Measurements from ENCODE around the gene NOP10. TPM values are rescaled to one million over a fixed set of nuclear protein-coding genes. Genes with fewer than 3 reads are reported as not detected.
A peak's percentile ranks its signal among the peaks of the same experiment; 100 is the strongest.
"Not testable (repeated sequence)": the region's sequence is repeated elsewhere in the genome, so short reads cannot be mapped to it uniquely, and the experiment has no call there.

Gene NOP10
- total RNA-seq, 1 donor from 2014 or later: 222 TPM

DNA sequence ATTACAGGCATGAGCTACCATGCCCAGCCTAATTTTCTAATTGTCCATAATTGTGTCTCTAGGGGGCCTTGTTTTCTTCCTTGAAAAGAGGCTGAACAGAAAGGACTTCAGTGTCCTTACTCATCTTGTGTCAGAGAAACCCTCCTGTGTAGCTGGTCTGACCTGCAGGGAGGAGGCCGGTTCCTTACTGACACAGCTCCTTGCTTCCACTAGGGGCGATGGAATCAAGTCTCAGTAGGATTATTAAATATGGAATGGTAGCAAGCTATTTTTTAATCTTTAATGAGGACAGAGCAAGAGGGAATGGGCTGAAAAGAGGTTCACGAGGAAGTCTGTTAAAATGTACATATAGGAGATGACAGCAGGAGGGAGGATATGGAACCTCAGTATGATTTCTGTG, 15.4 kb upstream of the NOP10 start:
- peak; percentile 21 for DNase-seq

DNA sequence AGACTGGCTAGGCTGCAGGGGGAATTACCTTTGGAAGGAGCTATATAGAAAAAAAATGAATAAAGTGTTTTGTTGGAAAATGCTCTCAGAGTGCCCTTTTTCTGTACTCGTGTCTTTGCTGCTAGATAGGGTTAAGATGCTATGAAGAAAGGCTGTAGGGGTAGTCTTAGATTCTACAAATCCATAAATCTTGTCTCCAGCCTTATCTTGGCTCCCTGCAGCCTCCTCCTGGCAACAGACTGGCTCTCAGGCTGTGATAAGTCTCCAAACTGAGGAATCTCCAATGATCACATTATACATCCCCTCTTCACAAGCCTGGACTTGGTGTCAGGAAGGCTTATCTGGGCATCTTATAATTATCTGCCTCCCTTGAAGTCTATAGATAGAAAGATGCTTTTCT, 14.7 kb upstream of the NOP10 start:
- no peak for DNase-seq

DNA sequence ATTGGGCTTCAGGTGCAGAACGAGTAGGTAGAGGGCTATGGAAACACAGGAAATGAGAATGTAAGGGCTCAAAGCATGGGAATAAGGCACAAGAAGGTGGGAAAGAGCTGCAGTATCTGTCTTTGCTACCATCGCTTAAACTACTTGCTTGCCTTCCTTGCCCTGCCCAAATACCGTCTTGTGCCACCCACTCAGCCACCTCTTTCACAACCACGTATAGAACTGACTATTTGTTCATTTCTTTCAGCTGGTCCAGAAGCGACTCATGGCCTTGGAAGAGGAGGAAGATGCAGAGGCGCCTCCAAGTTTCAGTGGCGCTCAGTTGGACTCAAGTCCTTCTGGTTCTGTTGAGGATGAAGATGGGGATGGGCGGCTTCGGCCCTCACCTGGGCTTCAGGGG, 12.3 kb upstream of the NOP10 start:
- no peak for DNase-seq

DNA sequence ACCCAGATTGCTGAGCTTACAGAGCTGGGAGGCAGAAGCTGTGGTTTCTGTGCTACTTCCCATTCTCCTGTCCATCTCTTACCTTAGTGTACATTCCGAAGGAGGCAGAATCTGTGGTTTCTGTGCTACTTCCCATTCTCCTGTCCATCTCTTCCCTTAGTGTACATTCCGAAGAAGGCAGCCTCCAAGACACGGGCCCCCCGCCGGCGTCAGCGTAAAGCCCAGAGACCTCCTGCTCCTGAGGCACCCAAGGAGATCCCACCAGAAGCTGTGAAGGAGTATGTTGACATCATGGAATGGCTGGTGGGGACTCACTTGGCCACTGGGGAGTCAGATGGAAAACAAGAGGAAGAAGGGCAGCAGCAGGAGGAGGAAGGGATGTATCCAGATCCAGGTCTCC, 11.3 kb upstream of the NOP10 start:
- no peak for DNase-seq

DNA sequence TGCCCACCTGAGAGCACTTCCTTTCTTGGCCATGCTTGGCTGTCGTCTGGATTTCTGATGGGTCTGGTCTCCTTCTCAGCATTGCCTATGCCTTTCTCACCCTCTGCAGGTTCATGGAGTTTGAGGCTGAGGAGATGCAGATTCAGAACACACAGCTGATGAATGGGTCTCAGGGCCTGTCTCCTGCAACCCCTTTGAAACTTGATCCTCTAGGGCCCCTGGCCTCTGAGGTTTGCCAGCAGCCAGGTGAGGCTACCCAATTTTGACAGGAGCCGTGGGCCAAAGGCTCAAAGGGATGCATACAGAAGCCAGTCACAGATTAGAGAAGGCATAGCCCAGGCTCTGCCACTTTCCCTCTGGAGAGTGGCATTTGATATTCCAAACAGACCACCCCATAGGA, 10.7 kb upstream of the NOP10 start:
- DNase-seq: no peak

DNA sequence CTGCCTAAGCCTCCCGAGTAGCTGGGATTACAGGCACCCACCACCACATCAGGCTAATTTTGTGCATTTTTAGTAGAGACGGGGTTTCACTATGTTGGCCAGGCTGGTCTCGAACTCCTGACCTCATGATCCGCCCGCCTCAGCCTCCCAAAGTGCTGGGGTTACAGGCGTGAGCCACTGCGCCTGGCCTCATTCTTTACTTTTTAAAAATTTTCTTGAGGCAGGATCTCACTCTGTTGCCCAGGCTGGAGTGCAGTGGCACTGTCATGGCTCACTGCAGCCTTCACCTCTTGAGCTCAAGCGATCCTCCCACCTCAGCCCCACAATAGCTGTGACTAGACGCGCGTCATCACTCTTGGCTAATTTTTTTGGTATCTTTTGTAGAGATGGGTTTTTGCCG, 10.1 kb upstream of the NOP10 start:
- DNase-seq: not testable (repeated sequence)

DNA sequence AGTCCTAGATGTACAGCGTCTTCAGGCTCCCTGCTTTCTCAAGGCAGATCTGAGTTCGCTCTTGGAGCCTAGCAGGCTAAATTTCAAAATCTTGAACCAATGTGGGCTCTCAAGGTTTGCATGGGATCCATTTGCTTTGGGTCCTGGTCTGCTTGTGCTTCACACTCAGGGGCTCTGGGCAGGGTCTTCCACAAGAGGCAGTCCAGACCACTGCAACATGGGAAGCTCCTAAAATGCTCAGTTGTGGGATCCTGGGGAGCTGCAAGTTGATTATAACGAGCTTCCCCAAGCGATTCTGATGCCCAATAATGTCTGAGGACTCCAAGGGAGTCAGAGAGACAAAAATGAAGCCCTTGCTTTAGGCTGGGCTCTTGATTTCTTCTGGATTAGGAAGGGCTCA, 6.8 kb upstream of the NOP10 start:
- DNase-seq: no peak

DNA sequence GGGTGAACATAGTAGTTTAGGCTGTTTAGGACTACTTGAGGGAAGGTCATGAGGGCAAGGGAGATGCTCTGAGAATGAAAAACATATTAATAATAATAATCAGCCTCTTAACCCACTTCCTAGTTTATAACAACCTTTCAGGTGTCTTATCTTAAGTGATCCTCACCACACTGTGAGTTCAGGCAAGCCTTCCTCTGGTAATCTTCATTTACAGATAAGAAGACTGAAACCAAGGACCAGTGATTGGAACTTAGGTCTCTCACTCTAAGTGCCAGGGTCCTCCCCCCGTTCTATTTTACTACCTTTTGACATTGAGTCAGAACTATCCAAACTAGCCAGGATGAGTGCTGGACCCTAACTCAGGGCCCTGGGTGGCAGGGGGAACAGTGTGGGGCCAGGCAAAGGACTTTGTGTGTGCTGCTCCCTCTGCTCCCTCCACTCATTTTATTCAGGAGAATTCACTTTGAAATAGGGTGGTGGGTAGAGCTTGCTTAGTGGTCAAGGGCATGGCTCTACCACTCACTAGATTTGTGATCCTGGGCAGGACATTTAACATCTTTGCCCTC, 5.9 kb upstream of the NOP10 start:
- DNase-seq: no peak

DNA sequence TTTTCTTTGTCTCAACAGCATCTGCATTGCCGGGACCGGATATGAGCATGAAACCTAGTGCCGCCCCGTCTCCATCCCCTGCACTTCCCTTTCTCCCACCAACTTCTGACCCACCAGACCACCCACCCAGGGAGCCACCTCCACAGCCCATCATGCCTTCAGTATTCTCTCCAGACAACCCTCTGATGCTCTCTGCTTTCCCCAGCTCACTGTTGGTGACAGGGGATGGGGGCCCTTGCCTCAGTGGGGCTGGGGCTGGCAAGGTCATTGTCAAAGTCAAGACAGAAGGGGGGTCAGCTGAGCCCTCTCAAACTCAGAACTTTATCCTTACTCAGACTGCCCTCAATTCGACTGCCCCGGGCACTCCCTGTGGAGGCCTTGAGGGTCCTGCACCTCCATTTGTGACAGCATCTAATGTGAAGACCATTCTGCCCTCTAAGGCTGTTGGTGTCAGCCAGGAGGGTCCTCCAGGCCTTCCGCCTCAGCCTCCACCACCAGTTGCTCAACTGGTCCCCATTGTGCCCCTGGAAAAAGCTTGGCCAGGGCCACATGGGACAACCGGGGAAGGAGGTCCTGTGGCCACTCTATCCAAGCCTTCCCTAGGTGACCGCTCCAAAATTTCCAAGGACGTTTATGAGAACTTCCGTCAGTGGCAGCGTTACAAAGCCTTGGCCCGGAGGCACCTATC, 5.2 kb upstream of the NOP10 start:
- DNase-seq: no peak

DNA sequence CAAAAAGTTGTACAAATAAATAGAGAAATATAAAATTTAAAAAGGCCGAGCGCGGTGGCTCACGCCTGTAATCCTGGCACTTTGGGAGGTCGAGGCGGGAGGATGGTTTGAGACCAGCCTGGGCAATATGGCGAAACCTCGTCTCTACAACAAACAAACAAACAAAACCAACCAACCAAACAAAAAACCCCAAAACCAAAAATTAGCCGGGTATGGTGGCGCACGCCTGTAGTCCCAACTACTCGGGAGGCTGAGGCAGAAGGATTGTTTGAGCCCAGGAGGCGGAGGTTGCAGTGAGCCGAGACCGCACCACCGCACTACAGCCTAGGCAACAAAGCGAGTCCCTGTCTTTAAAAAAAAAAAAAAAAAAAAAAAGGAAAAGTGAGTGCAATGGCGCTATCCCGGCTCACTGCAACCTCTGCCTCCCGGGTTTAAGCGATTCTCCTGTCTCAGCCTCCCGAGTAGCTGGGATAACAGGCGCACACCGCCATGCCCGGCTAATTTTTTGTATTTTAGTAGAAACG, 661 bp downstream of the NOP10 start:
- DNase-seq: peak; percentile 18

DNA sequence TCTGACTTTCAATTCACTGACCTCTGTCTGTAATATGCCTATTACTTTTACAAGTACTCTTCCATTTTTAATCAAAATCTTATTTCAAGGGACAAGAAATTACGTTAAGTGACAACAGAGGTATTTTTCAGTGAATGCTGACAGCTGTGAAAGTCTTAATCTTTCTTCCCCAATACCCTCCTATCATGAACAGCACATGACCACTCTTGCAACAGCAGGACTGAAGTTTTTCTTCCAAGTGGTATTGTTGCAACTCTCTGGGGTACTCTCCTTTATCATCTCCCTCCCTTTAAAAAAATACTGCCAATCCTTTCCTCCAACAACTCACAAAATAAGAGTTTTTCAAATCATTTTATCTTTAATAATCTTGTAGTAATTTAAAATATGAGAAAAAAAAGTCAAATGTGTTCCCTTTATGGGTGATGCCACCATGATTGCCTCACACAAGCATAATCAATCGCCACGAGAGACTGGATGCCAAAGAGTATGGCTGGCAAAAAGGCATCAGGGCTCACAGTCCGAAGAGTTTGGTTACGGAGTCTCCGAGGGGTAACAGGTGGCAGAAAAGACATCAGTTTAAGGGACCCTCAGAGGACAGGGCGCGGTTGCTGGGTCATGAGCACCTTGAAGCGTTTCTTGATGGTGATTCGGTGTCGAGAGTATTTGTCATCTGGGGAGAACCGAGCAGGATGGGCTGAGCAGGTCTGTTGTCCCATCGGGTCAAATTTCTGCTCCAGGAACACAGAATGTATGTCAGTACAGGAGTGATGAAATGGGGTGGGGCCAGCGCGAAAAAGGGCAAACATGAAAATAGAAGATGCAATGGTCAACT, 1.3 kb downstream of the NOP10 start:
- DNase-seq: no peak

DNA sequence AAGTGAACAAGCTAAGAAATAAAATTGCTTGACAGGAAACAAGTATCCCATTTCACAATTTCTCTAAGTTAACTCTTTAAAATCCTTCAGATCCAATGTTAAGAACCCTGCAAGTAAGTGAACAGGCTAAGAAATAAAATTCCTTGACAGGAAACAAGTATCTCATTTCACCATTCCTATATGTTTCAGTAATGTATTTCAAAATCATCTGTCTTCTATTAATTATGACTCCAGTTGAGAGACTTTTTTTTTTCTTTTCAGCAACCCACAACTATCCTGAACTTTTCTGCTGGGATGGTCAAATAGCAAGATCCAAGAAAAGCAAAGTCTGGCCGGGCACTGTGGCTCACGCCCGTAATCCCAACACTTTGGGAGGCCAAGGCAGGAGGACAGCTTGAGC, 3.0 kb downstream of the NOP10 start:
- DNase-seq: no peak

DNA sequence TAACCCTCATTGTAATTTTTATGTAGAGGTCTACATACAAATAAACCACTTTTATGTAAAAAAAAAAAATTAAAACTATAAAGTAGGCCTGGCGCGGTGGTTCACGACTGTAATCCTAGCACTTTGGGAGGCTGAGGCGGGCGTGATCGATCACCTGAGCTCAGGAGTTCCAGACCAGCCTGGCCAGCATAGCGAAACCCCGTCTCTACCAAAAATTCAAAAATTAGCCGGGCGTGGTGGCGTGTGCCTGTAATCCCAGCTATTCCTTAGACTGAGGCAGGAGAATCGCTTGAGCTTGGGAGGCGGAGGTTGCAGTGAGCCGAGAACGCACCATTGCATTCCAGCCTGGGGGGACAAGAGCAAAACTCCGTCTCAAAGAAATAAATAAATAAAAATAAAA, 4.6 kb downstream of the NOP10 start:
- DNase-seq: no peak

DNA sequence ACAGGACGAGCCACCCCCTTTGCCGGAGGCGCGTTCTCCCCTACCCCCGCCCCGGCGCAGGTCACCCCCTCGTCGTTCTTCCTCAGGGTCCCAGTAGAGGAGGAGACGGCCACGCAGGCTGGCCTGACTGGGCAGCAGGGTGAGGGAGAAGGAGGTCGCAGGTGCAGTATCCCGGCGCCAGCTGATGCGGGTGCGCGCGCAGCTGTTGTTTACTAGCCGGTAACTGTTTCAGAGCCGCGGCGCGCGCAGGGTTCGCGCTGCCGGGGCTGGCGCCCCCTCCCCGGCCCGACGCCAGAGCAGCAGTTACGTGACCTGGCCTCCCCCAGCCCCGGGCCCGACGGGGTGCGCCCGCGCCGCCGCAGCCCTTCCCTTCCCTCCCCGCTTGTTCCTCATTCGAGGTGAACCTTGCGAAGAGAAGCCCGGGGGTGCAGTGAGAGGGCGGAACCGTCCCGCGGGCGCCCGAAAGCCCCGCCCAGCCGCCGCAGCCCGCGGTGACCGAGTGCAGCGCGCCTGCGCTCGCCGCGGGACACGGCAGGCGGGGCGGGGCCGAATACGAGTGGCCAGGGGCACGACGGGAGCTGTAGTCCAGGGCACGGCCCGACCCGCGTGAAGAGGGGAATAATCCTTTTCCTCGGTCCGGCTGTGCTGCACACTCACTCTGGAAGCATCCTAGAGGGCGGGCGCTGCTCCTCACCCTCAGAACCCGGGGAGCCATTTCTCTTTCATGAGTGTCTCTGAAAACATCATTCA, 5.2 kb downstream of the NOP10 start, which contains the start of gene SLC12A6:
TSS of gene SLC12A6 (minus strand) at position 225 of the 750 bp plus-strand sequence. CDS start 1,101 bp downstream, outside the sequence.
- DNase-seq: peak; percentile 92

DNA sequence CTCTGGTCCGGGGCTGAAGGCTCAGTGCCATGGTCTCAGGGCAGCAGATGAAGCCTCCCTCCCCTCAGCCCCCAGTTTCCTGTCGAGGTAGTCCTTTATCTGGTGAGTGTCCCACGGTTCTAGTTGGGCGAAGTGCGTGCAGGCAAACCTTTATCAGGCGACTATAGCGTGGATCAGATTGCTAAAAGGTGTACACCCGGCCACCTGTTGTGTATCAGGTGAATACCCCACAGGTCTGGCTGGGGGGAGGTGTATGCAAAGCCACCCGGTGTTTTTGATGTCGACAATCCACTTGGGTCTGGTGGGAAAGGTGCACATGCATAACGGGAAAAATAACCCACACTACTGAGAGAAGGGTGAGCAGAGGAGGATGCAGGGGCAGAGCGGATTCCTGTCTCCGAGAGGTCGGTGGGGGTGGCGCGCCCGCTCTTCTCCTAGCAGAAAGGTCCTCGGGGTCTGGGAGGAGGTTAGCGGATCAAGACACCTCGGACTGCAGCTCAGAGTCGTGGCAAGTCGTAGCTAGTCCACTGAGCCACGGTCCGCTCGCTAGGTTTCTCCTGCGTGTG, 5.9 kb downstream of the NOP10 start:
- DNase-seq: peak; percentile 12

DNA sequence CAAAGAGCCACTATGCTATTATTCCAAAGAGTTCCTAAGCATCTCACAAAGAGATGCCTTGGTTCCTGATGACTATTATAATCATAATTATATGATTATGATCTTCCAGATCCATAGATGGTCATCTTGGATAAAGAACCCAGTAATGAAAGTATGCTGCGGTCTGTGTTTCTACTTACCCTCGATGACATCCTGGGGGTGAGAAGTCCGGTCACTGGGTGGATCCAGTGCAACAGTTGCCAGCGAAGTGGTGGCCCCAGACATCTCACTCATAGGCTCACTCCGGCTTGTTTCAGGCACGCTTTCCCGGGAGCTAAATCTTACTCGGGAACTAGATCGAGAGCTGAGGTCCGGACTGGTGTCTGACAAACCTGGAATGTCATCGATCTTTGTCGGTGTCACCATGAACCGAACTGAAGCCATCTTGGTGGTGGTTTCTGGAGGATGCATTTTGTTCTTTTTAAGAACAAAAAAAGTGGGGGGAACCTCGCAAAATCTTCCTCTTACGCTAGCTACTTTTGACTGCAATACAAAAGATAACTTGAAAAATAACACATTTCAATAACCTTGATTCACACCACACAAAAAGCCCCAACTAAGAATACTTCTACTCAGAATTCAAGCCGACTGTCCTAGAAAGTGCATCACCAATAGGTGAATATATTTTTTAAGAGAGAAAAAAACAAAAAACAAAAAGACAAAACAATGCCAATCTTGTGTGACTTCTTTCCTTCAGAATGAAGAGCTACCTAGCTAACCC, 6.5 kb downstream of the NOP10 start:
- no peak for DNase-seq

DNA sequence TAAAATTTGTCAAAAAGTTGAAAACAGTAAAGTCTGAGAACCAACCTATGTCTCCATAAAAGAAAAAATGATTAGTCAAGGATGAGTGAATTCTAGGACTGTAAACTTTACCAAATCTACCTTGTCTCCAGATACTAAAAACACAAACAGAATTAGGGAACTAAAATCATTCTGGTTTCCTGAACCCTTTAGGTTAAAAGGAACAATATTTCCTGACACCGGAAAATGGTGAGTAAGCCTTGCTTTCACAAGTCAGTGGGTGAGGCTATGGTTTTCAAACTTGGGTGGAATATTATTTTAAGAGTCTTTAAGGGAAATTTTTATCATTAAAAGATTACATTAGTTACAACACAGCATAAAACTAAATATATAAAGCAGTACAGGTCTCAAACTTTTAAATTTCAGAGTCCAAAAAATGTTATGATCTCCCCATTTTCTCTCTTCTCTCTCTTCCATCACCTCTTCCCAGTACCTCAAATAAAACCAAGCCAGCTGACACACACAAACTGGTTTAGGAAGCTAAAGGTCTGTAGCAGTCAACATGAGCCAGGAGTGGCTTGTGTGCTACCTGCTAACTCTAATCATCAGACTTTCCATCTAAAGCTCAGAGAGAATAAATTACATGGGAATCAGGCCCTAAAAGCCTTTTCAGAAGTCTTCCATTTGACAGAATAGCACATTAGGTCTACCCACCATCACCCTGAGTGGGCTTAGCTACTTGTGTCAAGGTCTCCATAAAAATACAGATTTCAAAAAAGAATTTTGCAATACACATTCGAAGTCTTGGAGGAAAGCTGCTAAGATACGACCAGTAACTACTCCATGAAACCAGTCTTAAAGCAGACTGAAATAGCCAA, 7.5 kb downstream of the NOP10 start:
- DNase-seq: peak; percentile 77

DNA sequence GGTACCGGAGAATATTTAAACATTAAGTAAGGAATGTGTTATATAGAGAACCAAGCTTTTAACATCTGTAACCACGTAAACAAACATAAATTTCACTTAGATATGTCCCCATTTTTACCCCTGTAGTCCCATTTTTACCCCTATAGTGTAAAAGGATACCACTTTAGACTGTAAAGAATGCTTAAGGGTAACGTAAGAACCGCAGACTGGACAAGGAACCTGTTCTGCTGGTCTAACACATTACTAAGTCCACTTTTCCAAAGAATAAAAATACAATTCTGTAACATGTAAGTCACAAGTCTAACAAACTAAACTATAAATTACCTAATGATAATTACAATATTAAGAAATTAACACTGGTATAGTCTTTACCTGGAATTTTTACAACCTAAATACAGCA, 8.3 kb downstream of the NOP10 start:
- DNase-seq: peak; percentile 12

DNA sequence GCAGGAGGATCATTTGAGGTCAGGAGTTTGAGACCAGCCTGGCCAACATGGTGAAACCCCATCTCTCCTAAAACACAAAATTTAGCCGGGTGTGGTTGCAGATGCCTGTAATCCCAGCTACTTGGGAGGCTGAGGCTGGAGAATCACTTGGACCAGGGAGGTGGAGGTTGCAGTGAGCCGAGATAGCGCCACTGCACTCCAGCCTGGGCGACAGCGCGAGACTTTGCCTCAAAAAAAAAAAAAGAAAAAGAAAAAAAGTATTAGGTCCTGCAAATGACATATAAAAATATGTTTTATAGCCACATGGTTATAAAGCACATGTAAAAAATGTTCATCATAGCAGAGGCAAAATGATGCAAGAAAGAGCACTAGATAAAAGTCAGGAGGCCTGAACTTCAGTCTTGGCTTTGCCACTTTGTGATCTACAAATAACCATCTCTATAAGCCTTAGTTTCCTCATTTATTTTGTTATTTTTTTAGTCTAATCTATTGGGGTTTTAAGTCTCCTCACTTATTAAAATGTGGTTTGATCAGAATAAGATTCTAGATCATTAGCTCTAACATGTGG, 10.3 kb downstream of the NOP10 start:
- no peak for DNase-seq

DNA sequence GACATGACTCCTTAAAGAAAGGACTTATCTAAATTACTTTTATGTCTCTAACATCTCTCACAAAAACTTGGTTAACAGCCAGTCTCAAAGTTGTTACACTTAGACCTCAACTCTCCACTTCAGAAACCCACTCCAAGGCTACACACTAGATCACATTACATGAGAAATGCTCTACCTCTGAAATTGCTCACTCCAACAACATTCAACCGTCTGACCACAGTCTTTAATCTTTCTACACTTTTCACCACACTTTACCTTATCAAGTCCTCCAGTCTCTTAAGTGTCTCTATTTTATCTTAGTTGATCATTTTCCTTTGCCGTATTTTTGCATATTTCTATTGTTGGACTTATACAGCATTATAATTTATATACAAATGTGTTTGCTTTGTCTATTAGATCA, 11.1 kb downstream of the NOP10 start:
- DNase-seq: no peak

Data from dermis blood vessel endothelial cell (primary cell).